HG03159 (cell line): ENCODE data around the gene TUBGCP3.
"Not testable (repeated sequence)": the region's sequence is repeated elsewhere in the genome, so short reads cannot be mapped to it uniquely, and the experiment has no call there.

Experiments
- ATAC-seq: cut with Tn5 transposase; IDR thresholded peaks from one replicate; pipeline ENCODE4 v1.9.1; 2021; ENCODE audit warnings: mild to moderate bottlenecking, moderate library complexity; ENCODE audit not compliant: unreplicated experiment

Gene TUBGCP3

GRCh38 chr13:112532837-112533745, 54.9 kb downstream of the TUBGCP3 start:
- ATAC-seq, result no peak

GRCh38 chr13:112531263-112531794, 56.6 kb downstream of the TUBGCP3 start:
- no peak for ATAC-seq

- ATAC-seq, result no peak
Measured at GRCh38 chr13:112530861-112531260, 57.1 kb downstream of the TUBGCP3 start.

GRCh38 chr13:112529216-112529615, 58.7 kb downstream of the TUBGCP3 start:
- no peak for ATAC-seq

- ATAC-seq, result no peak
Measured at GRCh38 chr13:112526146-112526853, 61.7 kb downstream of the TUBGCP3 start.

- no peak for ATAC-seq
Measured at GRCh38 chr13:112525356-112525945, 62.5 kb downstream of the TUBGCP3 start.

GRCh38 chr13:112522578-112522977, 65.4 kb downstream of the TUBGCP3 start:
- no peak for ATAC-seq

- ATAC-seq, result no peak
Measured at GRCh38 chr13:112521073-112521685, 66.8 kb downstream of the TUBGCP3 start.

- ATAC-seq, result no peak
Measured at GRCh38 chr13:112519517-112520060, 68.4 kb downstream of the TUBGCP3 start.

GRCh38 chr13:112516218-112516617, 71.7 kb downstream of the TUBGCP3 start:
- no peak for ATAC-seq

- ATAC-seq, result no peak
Measured at GRCh38 chr13:112513761-112514160, 74.2 kb downstream of the TUBGCP3 start.

- no peak for ATAC-seq
Measured at GRCh38 chr13:112510987-112511685, 76.8 kb downstream of the TUBGCP3 start.

GRCh38 chr13:112510002-112510780, 77.8 kb downstream of the TUBGCP3 start:
- ATAC-seq, result no peak

GRCh38 chr13:112509190-112509589, 78.8 kb downstream of the TUBGCP3 start:
- no peak for ATAC-seq

GRCh38 chr13:112506046-112506445, 81.9 kb downstream of the TUBGCP3 start:
- no peak for ATAC-seq

GRCh38 chr13:112496166-112496565, 91.8 kb downstream of the TUBGCP3 start:
- no peak for ATAC-seq

GRCh38 chr13:112495465-112495864, 92.5 kb downstream of the TUBGCP3 start:
- no peak for ATAC-seq

GRCh38 chr13:112489199-112489598, 98.8 kb downstream of the TUBGCP3 start:
- no peak for ATAC-seq

GRCh38 chr13:112488343-112489050, 99.5 kb downstream of the TUBGCP3 start:
- ATAC-seq, result not testable (repeated sequence)
